Measurements from ENCODE around the gene NTF3. TPM values are rescaled to one million over a fixed set of nuclear protein-coding genes. Genes with fewer than 3 reads are reported as not detected.

NTF3 gene
- total RNA-seq, 1 experiment from 2014 or later = not detected

DNA sequence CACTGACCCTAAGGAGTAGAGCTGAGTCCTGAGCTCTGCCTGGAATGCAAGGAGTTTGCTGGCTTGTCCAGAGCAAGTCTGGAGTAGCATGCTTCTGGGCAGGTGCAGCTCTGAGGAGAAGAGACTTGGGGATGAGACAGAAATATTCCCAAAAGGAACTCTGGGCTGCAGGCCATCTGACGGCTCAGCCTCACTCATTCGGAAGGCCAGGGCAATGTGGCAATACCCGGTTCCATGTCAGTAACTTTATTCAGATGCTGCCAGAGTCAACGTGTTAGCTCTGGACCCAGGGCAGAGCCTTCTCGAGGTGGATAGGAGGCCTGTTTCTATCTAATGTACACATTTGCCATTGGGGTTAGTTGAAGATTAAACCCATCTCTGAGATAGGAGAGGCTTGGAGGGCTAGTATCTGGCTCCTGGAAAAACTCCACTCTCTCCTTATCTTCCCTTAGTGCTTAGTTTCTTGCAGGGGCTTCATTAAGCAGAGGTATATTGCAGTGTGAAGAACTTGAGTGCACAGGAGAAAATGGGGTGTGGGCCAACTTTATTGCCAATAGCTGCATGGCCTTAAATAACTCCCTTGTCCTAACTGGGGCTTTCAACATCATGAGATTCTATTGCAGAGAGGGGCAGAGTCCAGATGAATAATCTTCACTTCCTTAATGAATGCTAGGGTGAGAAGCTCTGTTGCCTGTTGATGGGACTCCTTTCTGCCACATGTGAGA lies 65.6 kb downstream of the NTF3 start:
- H3K4me2 ChIP-seq (ENCODE audit: low read length) = no peak overlapping the region
- H3K9me2 ChIP-seq (ENCODE audit: insufficient read depth) = no peaks in the 10 kb centered on the region
- ChIA-PET RAD21 (ENCODE audit: low non-redundant PET in 1 of 2, low total read pairs in 2 of 2, uncharacterized antibody in 2 of 2, unreplicated experiment in 2 of 2) (no interaction called here), CTCF (no interaction called here), POLR2A (no interaction called here)
- intact Hi-C loops (cut with micrococcal nuclease) = no loop called here
- TF ChIP-seq CBX3 (IDR thresholded peaks at IDR 0.05; ENCODE audit: low read depth) (no peak), POLR2A (IDR thresholded peaks at IDR 0.05; ENCODE audit: borderline replicate concordance, extremely low read depth, insufficient read depth, insufficient read length) (no peak), RAD21 (IDR thresholded peaks at IDR 0.05; ENCODE audit: low read depth) (no peak), ZNF274 (IDR thresholded peaks at IDR 0.05; ENCODE audit: low read depth, low read length) (no peak), EZH2phosphoT487 (IDR thresholded peaks at IDR 0.05; ENCODE audit: borderline replicate concordance) (no peak), SIN3A (IDR thresholded peaks at IDR 0.05; ENCODE audit: low read depth) (no peak), ELF1 (IDR thresholded peaks at IDR 0.05; ENCODE audit: borderline replicate concordance, low read depth) (no peak), JUND (IDR thresholded peaks at IDR 0.05) (no peak), CEBPB (IDR thresholded peaks at IDR 0.05; ENCODE audit: low read depth) (no peak), POLR2AphosphoS5 (IDR thresholded peaks at IDR 0.05; ENCODE audit: low read depth, low read length) (no peak), FOSL1 (IDR thresholded peaks at IDR 0.05; ENCODE audit: low read depth) (no peak)
- TF ChIP-seq, protein P1, sequence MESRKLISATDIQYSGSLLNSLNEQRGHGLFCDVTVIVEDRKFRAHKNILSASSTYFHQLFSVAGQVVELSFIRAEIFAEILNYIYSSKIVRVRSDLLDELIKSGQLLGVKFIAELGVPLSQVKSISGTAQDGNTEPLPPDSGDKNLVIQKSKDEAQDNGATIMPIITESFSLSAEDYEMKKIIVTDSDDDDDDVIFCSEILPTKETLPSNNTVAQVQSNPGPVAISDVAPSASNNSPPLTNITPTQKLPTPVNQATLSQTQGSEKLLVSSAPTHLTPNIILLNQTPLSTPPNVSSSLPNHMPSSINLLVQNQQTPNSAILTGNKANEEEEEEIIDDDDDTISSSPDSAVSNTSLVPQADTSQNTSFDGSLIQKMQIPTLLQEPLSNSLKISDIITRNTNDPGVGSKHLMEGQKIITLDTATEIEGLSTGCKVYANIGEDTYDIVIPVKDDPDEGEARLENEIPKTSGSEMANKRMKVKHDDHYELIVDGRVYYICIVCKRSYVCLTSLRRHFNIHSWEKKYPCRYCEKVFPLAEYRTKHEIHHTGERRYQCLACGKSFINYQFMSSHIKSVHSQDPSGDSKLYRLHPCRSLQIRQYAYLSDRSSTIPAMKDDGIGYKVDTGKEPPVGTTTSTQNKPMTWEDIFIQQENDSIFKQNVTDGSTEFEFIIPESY (IDR thresholded peaks at IDR 0.05; ENCODE audit: extremely low read depth, insufficient replicate concordance, low read length) = no peak
- TF ChIP-seq, protein P2, sequence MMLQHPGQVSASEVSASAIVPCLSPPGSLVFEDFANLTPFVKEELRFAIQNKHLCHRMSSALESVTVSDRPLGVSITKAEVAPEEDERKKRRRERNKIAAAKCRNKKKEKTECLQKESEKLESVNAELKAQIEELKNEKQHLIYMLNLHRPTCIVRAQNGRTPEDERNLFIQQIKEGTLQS (IDR thresholded peaks at IDR 0.05) = no peak
- TF ChIP-seq, protein P3, sequence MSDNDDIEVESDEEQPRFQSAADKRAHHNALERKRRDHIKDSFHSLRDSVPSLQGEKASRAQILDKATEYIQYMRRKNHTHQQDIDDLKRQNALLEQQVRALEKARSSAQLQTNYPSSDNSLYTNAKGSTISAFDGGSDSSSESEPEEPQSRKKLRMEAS (IDR thresholded peaks at IDR 0.05) = no peak
- TF ChIP-seq, protein P4, sequence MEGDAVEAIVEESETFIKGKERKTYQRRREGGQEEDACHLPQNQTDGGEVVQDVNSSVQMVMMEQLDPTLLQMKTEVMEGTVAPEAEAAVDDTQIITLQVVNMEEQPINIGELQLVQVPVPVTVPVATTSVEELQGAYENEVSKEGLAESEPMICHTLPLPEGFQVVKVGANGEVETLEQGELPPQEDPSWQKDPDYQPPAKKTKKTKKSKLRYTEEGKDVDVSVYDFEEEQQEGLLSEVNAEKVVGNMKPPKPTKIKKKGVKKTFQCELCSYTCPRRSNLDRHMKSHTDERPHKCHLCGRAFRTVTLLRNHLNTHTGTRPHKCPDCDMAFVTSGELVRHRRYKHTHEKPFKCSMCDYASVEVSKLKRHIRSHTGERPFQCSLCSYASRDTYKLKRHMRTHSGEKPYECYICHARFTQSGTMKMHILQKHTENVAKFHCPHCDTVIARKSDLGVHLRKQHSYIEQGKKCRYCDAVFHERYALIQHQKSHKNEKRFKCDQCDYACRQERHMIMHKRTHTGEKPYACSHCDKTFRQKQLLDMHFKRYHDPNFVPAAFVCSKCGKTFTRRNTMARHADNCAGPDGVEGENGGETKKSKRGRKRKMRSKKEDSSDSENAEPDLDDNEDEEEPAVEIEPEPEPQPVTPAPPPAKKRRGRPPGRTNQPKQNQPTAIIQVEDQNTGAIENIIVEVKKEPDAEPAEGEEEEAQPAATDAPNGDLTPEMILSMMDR (IDR thresholded peaks at IDR 0.05 in 2 of 3, conservative IDR thresholded peaks at IDR 0.05 in 1 of 3; ENCODE audit: borderline replicate concordance in 1 of 3, insufficient read depth in 1 of 3, low read depth in 2 of 3, low read length in 2 of 3) = no peak
- H3K27ac ChIP-seq (ENCODE audit: low read depth, low read length) = no peak overlapping the region
- ATAC-seq (no peak), DNase-seq (ENCODE audit: low read depth, low spot score) (no peak)
- H3K79me2 ChIP-seq (ENCODE audit: insufficient read depth, low read length) = no peaks in the 10 kb centered on the region
- no peaks in the 10 kb centered on the region for H3K36me3 ChIP-seq (ENCODE audit: control insufficient read depth in 1 of 2, insufficient read depth in 2 of 2, low read length in 2 of 2)
- H3K9me3 ChIP-seq (ENCODE audit: control insufficient read depth in 1 of 2, insufficient read depth in 1 of 2, low read depth in 1 of 2, low read length in 2 of 2) = no peaks in the 10 kb centered on the region
- H4K20me1 ChIP-seq (ENCODE audit: insufficient read depth) = no peaks in the 10 kb centered on the region
- BruUV-seq (replicated peaks) = no TSS peak
- H3K4me1 ChIP-seq (ENCODE audit: control insufficient read depth in 1 of 2, insufficient read depth in 2 of 2, low read length in 2 of 2) = no peaks in the 10 kb centered on the region
- H3K9ac ChIP-seq (ENCODE audit: low read length) = no peak overlapping the region
- no peak overlapping the region for H3K4me3 ChIP-seq (replicated peaks in 1 of 2; ENCODE audit: low read depth in 1 of 2, low read length in 2 of 2)
- peaks cover 47% of the 10 kb centered on the region; the same call in 1 of the 2 replicates for H3K27me3 ChIP-seq (ENCODE audit: insufficient read depth, low read length)
- H2AFZ ChIP-seq (ENCODE audit: low read depth, low read length, poor library complexity, severe bottlenecking) = no peak overlapping the region
